K562 (cell line): Measurements from ENCODE around the gene RAB43. TPM values are rescaled to one million over a fixed set of nuclear protein-coding genes. Genes with fewer than 3 reads are reported as not detected.
"Not testable (repeated sequence)": the region's sequence is repeated elsewhere in the genome, so short reads cannot be mapped to it uniquely, and the experiment has no call there.

ENCODE experiments used
- ATAC-seq: fragments of 200-7000 bp; cut with Tn5 transposase; 3 replicates; pipeline ENCODE4 v1.9.1; 2020; ENCODE audit warnings: moderate library complexity
- BruUV-seq: library from RNA; stranded (reverse); fragments of 400-500 nt; replicated peaks from 2 replicates; lab custom pipeline; 2021; lab: Mats Ljungman, UMichigan
- CTCF ChIA-PET: fragments of 300-600 bp; formaldehyde crosslinking; extraction: SDS; loops from one replicate; lab custom pipeline; 2021; ENCODE audit warnings: low intra/inter-chr PET ratio; lab: Yijun Ruan, JAX
- POLR2A ChIA-PET: fragments of 300-600, 350-650 bp; sonication (Branson Sonifier 250); formaldehyde crosslinking; extraction: SDS; loops from one replicate; lab custom pipeline; 2021; ENCODE audit warnings: antibody characterized with exemption, inconsistent platforms; lab: Yijun Ruan, JAX
- DNase-seq, 4 experiments: peaks; one replicate each; pipeline versions ENCODE4 v3.0.0 to v3.0.0-alpha.2; 2011 to 2018; ENCODE audit warnings: low spot score in 3 of 4, mixed read lengths in 3 of 4; ENCODE audit errors: extremely low read depth in 1 of 4
- FAIRE-seq: peaks from 2 replicates; lab custom pipeline; 2011; peaks lifted over from hg19 to GRCh38; lab: Jason Lieb, UNC
- H2AFZ ChIP-seq: 2 replicates; pipeline ENCODE4 v1.6.0; 2011; ENCODE audit warnings: low read depth, low read length, control low read depth, inconsistent platforms
- H3K27ac ChIP-seq: fragments of 200-600 bp; 3 replicates; pipeline ENCODE4 v1.8.0; 2011; ENCODE audit warnings: low read depth, mild to moderate bottlenecking, control low read depth, inconsistent platforms, low read length, moderate library complexity, mixed read lengths; ENCODE audit errors: extremely low read depth
- H3K27me3 ChIP-seq, 2 experiments: fragments of 300-600 bp in 1 of 2; 2 replicates in 1 of 2; 3 replicates in 1 of 2; pipeline versions ENCODE4 v1.6.0 to v1.8.0; 2011; ENCODE audit warnings: inconsistent platforms in 2 of 2, low read length in 2 of 2, mild to moderate bottlenecking in 1 of 2, mixed read lengths in 1 of 2, moderate library complexity in 1 of 2; ENCODE audit not compliant: control insufficient read depth in 2 of 2, insufficient read depth in 2 of 2
- H3K36me3 ChIP-seq: fragments of 300-600 bp; 3 replicates; pipeline ENCODE4 v1.8.0; 2011; ENCODE audit warnings: mild to moderate bottlenecking, low read length, inconsistent platforms; ENCODE audit not compliant: control insufficient read depth, insufficient read depth
- H3K4me1 ChIP-seq, 2 experiments: fragments of 200-600 bp in 1 of 2; replicated peaks in 1 of 2; 2 replicates in 1 of 2; 3 replicates in 1 of 2; pipeline versions ENCODE4 v1.5.1 to v1.8.0; 2011; ENCODE audit warnings: inconsistent platforms in 2 of 2, low read length in 2 of 2, mild to moderate bottlenecking in 1 of 2, mixed read lengths in 1 of 2, moderate library complexity in 1 of 2; ENCODE audit not compliant: control insufficient read depth in 2 of 2, insufficient read depth in 2 of 2
- H3K4me2 ChIP-seq: 2 replicates; pipeline ENCODE4 v1.6.1; 2011; ENCODE audit warnings: low read length, control low read depth, inconsistent platforms, mixed read lengths; ENCODE audit not compliant: insufficient read depth
- H3K4me3 ChIP-seq: fragments of 200-600 bp; sonication (generic), shearing (Covaris generic); 2 replicates; pipeline ENCODE4 v1.5.1; 2016; ENCODE audit warnings: control low read depth, inconsistent platforms
- H3K79me2 ChIP-seq: fragments of 200-600 bp; 3 replicates; pipeline ENCODE4 v1.8.0; 2011; ENCODE audit warnings: low read length, inconsistent platforms; ENCODE audit not compliant: control insufficient read depth, insufficient read depth
- H3K9ac ChIP-seq, 2 experiments: 2 replicates each; pipeline versions ENCODE4 v1.6.0 to v1.6.1; 2011; ENCODE audit warnings: low read depth in 2 of 2, low read length in 2 of 2, control low read depth in 1 of 2, inconsistent platforms in 1 of 2, mild to moderate bottlenecking in 1 of 2, mixed read lengths in 1 of 2; ENCODE audit not compliant: insufficient read depth in 1 of 2
- H3K9me1 ChIP-seq: one replicate; pipeline ENCODE4 v1.6.0; 2011; ENCODE audit warnings: inconsistent platforms, mild to moderate bottlenecking, low read length, moderate library complexity; ENCODE audit not compliant: control insufficient read depth, insufficient read depth
- H3K9me3 ChIP-seq: replicated peaks from 2 replicates; pipeline ENCODE4 v1.5.1; 2011; ENCODE audit warnings: low read depth, low read length, inconsistent platforms; ENCODE audit not compliant: control insufficient read depth, insufficient read depth
- H4K20me1 ChIP-seq: replicated peaks from 2 replicates; pipeline ENCODE4 v1.6.1; 2011; ENCODE audit warnings: low read length, inconsistent platforms, mixed read lengths; ENCODE audit not compliant: control insufficient read depth, insufficient read depth
- CAMTA2 ChIP-seq: fragments of 250-450 bp; sonication (Bioruptor Pico); conservative IDR thresholded peaks from 2 replicates; pipeline ENCODE4 v1.5.1; 2022
- MYNN ChIP-seq, 2 experiments: sonication (generic); formaldehyde crosslinking in 1 of 2; IDR thresholded peaks; 2 replicates each; pipeline versions ENCODE4 v1.5.0 to v1.6.1; 2016 to 2020; ENCODE audit warnings: antibody characterized with exemption in 1 of 2, missing genetic modification reagents in 1 of 2
- OTX1 ChIP-seq: fragments of 450-650 bp; formaldehyde crosslinking; IDR thresholded peaks from 2 replicates; pipeline ENCODE4 v1.4.0; 2022; ENCODE audit warnings: mild to moderate bottlenecking
- ZNF408 ChIP-seq: fragments of 250-450 bp; sonication (Bioruptor Pico); IDR thresholded peaks from 2 replicates; pipeline ENCODE4 v1.4.0; 2020; ENCODE audit warnings: low read depth, mild to moderate bottlenecking, moderate library complexity
- ZNF75A ChIP-seq: fragments of 450-650 bp; formaldehyde crosslinking; IDR thresholded peaks from 2 replicates; pipeline ENCODE4 v1.4.0; 2020; ENCODE audit warnings: mild to moderate bottlenecking
- WGBS: fragments of 100-300 bp; shearing (Covaris generic); methylation state at CpG from one replicate; pipeline ENCODE4 v1.1.6; 2016; ENCODE audit warnings: low coverage, mixed read lengths; ENCODE audit not compliant: insufficient coverage; ENCODE audit errors: missing lambda C conversion rate; 5-methylcytosine and 5-hydroxymethylcytosine counted together
- in situ Hi-C: fragments of 300-500 bp; cut with MboI; formaldehyde crosslinking; loops from 4 replicates; pipeline ENCODE4 v1.15.0; 2018; ENCODE audit warnings: inconsistent platforms, mixed read lengths
- intact Hi-C: fragments of 100-400 bp; cut with micrococcal nuclease; formaldehyde crosslinking; loops from 2 replicates; pipeline ENCODE4 v1.14.2; 2022
- polyA plus RNA-seq, 8 experiments: library from polyadenylated mRNA; depleted of rRNA in 4 of 8; stranded (reverse) in 5 of 8; unstranded in 3 of 8; fragments of >200 nt; fragmentation: Nextera tagmentation in 2 of 8; fragmentation: Illumina TruSeq in 1 of 8; extraction: Ambion mirVana in 2 of 8; extraction: Trizol in 1 of 8; gene quantifications; 2 replicates each; pipeline versions ENCODE4 v1.2.1 to v1.2.3, GENCODE V29; 2011 to 2014; ENCODE audit warnings: inconsistent platforms in 1 of 8, missing spikeins in 1 of 8
- total RNA-seq, 7 experiments: library from RNA; depleted of rRNA in 6 of 7; stranded (reverse); fragments of >200 nt in 6 of 7; fragmentation: Illumina TruSeq in 2 of 7; extraction: Trizol in 2 of 7; gene quantifications; 2 replicates each; pipeline versions ENCODE4 v1.2.1 to v1.2.3, GENCODE V29; 2011 to 2021; ENCODE audit warnings: low replicate concordance in 1 of 7
- TF ChIP-seq, protein P1 (sequence below), 2 experiments: IDR thresholded peaks in 1 of 2; conservative IDR thresholded peaks in 1 of 2; 2 replicates each; pipeline ENCODE4 v1.6.1; 2016; ENCODE audit warnings: low read depth in 2 of 2, mild to moderate bottlenecking in 1 of 2, missing compliant biosample characterization in 1 of 2, missing genetic modification characterization in 1 of 2, moderate library complexity in 1 of 2
- TF ChIP-seq, protein P2 (sequence below): fragments of 250-450 bp; sonication (Bioruptor Pico); IDR thresholded peaks from 2 replicates; pipeline ENCODE4 v1.8.0; 2022; ENCODE audit warnings: moderate library complexity, mild to moderate bottlenecking, inconsistent platforms

Gene RAB43
- total and polyA plus RNA-seq, 9 of the 15 experiments (the other 6 are each of a cell fraction or from before 2014, with no cell fraction given): 0.04 to 6.8 (median 1.7) TPM; not detected in 2

GRCh38 chr3:129095285-129095684 lies 26.3 kb downstream of the RAB43 start:
- H3K9me3 ChIP-seq: no peaks in the 10 kb centered on the region
- H4K20me1 ChIP-seq: no peaks in the 10 kb centered on the region
- POLR2A ChIA-PET: no interaction called here
- in situ Hi-C loops: no loop called here
- BruUV-seq: no TSS peak
- H3K27me3 ChIP-seq: no peaks in the 10 kb centered on the region
- no peaks in the 10 kb centered on the region for H3K79me2 ChIP-seq
- H3K9ac ChIP-seq: no peak overlapping the region
- CTCF ChIA-PET: no interaction called here
- FAIRE-seq (no peak), DNase-seq (no peak), ATAC-seq (no peak)
- H3K9me1 ChIP-seq: no peaks in the 10 kb centered on the region
- no peak overlapping the region for H2AFZ ChIP-seq
- WGBS: 69% methylated on average over 2 of the region's 10 CpGs
- no peak overlapping the region for H3K27ac ChIP-seq
- H3K4me1 ChIP-seq: no peaks in the 10 kb centered on the region
- no peak overlapping the region for H3K4me2 ChIP-seq
- intact Hi-C loops: no loop called here
- TF ChIP-seq ZNF75A (CRISPR knock-in tag): no peak
- no peak for TF ChIP-seq ZNF408 (CRISPR knock-in tag)
- no peak for TF ChIP-seq MYNN (IDR thresholded peaks at IDR 0.05)
- no peak for TF ChIP-seq MYNN (CRISPR knock-in tag; IDR thresholded peaks at IDR 0.05)
- TF ChIP-seq, protein P1, sequence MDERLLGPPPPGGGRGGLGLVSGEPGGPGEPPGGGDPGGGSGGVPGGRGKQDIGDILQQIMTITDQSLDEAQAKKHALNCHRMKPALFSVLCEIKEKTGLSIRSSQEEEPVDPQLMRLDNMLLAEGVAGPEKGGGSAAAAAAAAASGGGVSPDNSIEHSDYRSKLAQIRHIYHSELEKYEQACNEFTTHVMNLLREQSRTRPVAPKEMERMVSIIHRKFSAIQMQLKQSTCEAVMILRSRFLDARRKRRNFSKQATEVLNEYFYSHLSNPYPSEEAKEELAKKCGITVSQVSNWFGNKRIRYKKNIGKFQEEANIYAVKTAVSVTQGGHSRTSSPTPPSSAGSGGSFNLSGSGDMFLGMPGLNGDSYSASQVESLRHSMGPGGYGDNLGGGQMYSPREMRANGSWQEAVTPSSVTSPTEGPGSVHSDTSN (CRISPR knock-in tag; IDR thresholded peaks at IDR 0.05; ENCODE audit: low read depth): no peak
- TF ChIP-seq, protein P1 (tag; conservative IDR thresholded peaks at IDR 0.05; ENCODE audit: low read depth): no peak
- TF ChIP-seq CAMTA2: no peak
- no peak for TF ChIP-seq OTX1 (CRISPR knock-in tag)
- TF ChIP-seq, protein P2, sequence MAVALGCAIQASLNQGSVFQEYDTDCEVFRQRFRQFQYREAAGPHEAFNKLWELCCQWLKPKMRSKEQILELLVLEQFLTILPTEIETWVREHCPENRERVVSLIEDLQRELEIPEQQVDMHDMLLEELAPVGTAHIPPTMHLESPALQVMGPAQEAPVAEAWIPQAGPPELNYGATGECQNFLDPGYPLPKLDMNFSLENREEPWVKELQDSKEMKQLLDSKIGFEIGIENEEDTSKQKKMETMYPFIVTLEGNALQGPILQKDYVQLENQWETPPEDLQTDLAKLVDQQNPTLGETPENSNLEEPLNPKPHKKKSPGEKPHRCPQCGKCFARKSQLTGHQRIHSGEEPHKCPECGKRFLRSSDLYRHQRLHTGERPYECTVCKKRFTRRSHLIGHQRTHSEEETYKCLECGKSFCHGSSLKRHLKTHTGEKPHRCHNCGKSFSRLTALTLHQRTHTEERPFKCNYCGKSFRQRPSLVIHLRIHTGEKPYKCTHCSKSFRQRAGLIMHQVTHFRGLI (CRISPR knock-in tag): no peak
- H3K4me3 ChIP-seq: no peak overlapping the region
- no peaks in the 10 kb centered on the region for H3K36me3 ChIP-seq

- H3K4me1 ChIP-seq, H3K4me3 ChIP-seq, H3K9me1 ChIP-seq, H4K20me1 ChIP-seq, CTCF ChIA-PET, H3K9me3 ChIP-seq, H3K79me2 ChIP-seq, DNase-seq, H3K27ac ChIP-seq, H3K27me3 ChIP-seq, H3K36me3 ChIP-seq, H2AFZ ChIP-seq, POLR2A ChIA-PET, FAIRE-seq, H3K4me2 ChIP-seq, H3K9ac ChIP-seq, BruUV-seq: not testable (repeated sequence)
- in situ Hi-C loops: loop anchor here (10.0 kb wide), 1 partner anchor 114 kb away; no protein-coding TSS in a partner anchor
- intact Hi-C loops: loop anchor here (10.0 kb wide), 1 partner anchor 64 kb away; no protein-coding TSS in a partner anchor
- peak; percentile 12 for ATAC-seq
- WGBS: no CpG with 5 or more reads among the region's 6 CpGs
Observed at GRCh38 chr3:129088312-129088711, 33.3 kb downstream of the RAB43 start.
